ENCODE measurements around the gene LYPD3. TPM values are rescaled to one million over a fixed set of nuclear protein-coding genes. Genes with fewer than 3 reads are reported as not detected.

The LYPD3 gene
- total RNA-seq, 1 experiment from 2014 or later, result 0.46 TPM

DNA sequence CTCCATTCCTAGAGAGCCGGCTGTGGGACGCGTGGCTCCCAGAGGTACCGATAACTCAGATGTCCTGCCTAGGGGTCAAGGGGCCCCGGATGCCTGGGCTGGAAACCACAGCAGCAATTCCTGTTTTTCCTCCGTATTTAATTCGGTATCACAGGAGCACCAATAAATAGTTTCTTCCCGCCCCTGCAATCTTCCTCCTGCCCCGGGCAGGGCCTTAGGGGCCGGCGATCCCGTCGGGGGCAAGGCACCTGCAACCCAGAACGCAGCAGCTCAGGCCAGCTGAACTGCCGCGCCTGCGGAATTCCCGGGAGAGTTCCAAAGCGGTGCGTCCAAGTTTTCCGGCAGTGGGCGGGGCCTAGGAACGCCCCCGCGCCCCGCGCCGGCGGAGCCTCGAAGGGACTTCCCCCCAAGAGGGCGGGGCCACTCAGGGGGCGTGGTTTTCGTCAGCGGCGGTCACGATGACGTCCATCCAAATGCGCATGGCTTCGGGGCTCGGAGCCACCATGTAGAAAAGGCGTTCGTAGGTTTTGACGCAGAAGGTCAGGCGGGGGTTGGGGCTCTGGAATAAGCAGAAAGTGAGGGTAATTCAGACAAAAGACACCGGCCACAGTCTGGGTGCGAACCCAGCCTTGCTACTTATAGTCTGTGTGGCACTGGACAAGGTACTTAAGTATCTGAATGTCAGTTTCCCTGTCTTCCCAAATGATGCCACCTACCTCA, 9.7 kb upstream of the LYPD3 start:
- ATAC-seq, result peak; percentile 92
- 0 out of 2 replicates have a peak, but pooled peaks cover 2% of the 10 kb centered on the region for H3K4me1 ChIP-seq (ENCODE audit: control insufficient read depth, insufficient read depth, low read length)
- in situ Hi-C loops (cut with HindIII; ENCODE audit: low pct_unique_long_range_greater_than_20kb, low sequenced_read_pairs) (no loop called here), intact Hi-C loops (cut with micrococcal nuclease; ENCODE audit: unreplicated experiment) (no loop called here)
- TF ChIP-seq, protein P1, sequence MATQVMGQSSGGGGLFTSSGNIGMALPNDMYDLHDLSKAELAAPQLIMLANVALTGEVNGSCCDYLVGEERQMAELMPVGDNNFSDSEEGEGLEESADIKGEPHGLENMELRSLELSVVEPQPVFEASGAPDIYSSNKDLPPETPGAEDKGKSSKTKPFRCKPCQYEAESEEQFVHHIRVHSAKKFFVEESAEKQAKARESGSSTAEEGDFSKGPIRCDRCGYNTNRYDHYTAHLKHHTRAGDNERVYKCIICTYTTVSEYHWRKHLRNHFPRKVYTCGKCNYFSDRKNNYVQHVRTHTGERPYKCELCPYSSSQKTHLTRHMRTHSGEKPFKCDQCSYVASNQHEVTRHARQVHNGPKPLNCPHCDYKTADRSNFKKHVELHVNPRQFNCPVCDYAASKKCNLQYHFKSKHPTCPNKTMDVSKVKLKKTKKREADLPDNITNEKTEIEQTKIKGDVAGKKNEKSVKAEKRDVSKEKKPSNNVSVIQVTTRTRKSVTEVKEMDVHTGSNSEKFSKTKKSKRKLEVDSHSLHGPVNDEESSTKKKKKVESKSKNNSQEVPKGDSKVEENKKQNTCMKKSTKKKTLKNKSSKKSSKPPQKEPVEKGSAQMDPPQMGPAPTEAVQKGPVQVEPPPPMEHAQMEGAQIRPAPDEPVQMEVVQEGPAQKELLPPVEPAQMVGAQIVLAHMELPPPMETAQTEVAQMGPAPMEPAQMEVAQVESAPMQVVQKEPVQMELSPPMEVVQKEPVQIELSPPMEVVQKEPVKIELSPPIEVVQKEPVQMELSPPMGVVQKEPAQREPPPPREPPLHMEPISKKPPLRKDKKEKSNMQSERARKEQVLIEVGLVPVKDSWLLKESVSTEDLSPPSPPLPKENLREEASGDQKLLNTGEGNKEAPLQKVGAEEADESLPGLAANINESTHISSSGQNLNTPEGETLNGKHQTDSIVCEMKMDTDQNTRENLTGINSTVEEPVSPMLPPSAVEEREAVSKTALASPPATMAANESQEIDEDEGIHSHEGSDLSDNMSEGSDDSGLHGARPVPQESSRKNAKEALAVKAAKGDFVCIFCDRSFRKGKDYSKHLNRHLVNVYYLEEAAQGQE (IDR thresholded peaks at IDR 0.05; ENCODE audit: insufficient read depth in 1 of 2, low read depth in 2 of 2, low read length in 1 of 2), result no peak
- TF ChIP-seq POLR2AphosphoS5 (IDR thresholded peaks at IDR 0.05; ENCODE audit: low read depth, low read length), result peak; percentile 39; the same call in 1 of the 2 replicates
- H3K36me3 ChIP-seq (ENCODE audit: control insufficient read depth, insufficient read depth, low read length), result no peaks in the 10 kb centered on the region
- POLR2A ChIA-PET, result interaction anchor here (0.9 kb wide), 1 partner anchor 11 kb away, joined by 3 read pairs; no protein-coding TSS in a partner anchor
- peak overlapping the region; percentile 82 for H3K27ac ChIP-seq (ENCODE audit: low read length)
- DNase-seq (ENCODE audit: low read depth, low spot score), result peak; percentile 54
- peak overlapping the region; percentile 43 to 58 for H3K4me3 ChIP-seq (ENCODE audit: low read depth in 2 of 2, low read length in 2 of 2)
- no peaks in the 10 kb centered on the region for H3K27me3 ChIP-seq (ENCODE audit: control insufficient read depth, insufficient read depth, low read length)
- CTCF ChIA-PET, result no interaction called here
- BruUV-seq (replicated peaks), result no TSS peak
- H3K9me3 ChIP-seq (ENCODE audit: control insufficient read depth, insufficient read depth, low read depth, low read length), result no peaks in the 10 kb centered on the region

DNA sequence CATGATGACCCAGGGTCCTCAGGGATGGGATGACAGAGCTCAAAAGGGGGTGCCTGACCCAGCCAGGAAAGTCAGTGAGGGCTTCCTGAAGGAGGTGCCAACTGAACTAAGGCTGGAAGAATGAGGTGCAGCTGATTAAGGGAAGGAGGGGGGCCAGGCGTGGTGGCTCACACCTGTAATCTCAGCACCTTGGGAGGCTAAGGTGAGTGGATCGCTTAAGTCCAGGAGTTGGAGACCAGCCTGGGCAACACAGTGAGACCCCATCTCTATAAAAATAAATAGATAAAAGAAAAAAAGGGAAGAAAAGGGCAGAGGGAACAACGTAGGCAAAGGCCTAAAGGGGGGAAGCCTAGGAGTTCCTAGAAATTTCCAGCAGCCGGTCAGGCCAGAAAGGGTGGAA, 9.1 kb upstream of the LYPD3 start:
- Histone ChIP-seq H3K4me3 (ENCODE audit: low read depth in 2 of 2, low read length in 2 of 2) (peak overlapping the region; percentile 43 to 58; a peak in 3 of 4 replicates), H3K9me3 (ENCODE audit: control insufficient read depth, insufficient read depth, low read depth, low read length) (no peaks in the 10 kb centered on the region), H3K27me3 (ENCODE audit: control insufficient read depth, insufficient read depth, low read length) (no peaks in the 10 kb centered on the region), H3K4me1 (ENCODE audit: control insufficient read depth, insufficient read depth, low read length) (0 out of 2 replicates have a peak, but pooled peaks cover 2% of the 10 kb centered on the region), H3K36me3 (ENCODE audit: control insufficient read depth, insufficient read depth, low read length) (no peaks in the 10 kb centered on the region), H3K27ac (ENCODE audit: low read length) (peak overlapping the region; percentile 63; the same call in 1 of the 2 replicates)
- TF ChIP-seq, protein P2, sequence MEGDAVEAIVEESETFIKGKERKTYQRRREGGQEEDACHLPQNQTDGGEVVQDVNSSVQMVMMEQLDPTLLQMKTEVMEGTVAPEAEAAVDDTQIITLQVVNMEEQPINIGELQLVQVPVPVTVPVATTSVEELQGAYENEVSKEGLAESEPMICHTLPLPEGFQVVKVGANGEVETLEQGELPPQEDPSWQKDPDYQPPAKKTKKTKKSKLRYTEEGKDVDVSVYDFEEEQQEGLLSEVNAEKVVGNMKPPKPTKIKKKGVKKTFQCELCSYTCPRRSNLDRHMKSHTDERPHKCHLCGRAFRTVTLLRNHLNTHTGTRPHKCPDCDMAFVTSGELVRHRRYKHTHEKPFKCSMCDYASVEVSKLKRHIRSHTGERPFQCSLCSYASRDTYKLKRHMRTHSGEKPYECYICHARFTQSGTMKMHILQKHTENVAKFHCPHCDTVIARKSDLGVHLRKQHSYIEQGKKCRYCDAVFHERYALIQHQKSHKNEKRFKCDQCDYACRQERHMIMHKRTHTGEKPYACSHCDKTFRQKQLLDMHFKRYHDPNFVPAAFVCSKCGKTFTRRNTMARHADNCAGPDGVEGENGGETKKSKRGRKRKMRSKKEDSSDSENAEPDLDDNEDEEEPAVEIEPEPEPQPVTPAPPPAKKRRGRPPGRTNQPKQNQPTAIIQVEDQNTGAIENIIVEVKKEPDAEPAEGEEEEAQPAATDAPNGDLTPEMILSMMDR (IDR thresholded peaks at IDR 0.05), result no peak
- TF ChIP-seq, protein P1 (IDR thresholded peaks at IDR 0.05; ENCODE audit: insufficient read depth in 1 of 2, low read depth in 2 of 2, low read length in 1 of 2), result no peak
- TF ChIP-seq POLR2AphosphoS5 (IDR thresholded peaks at IDR 0.05; ENCODE audit: low read depth, low read length) (no peak), SIN3A (IDR thresholded peaks at IDR 0.05; ENCODE audit: borderline replicate concordance, insufficient read depth, low read depth, low read length) (no peak), TCF7L2 (IDR thresholded peaks at IDR 0.05; ENCODE audit: low read depth, low read length) (no peak)
- ATAC-seq (no peak), DNase-seq (ENCODE audit: low read depth, low spot score) (no peak)
- POLR2A ChIA-PET, result interaction anchor here (0.7 to 0.9 kb wide), 2 partner anchors 11 to 30 kb away, joined by 3 read pairs; partner anchors contain the start of gene PHLDB3
- in situ Hi-C loops (cut with HindIII; ENCODE audit: low pct_unique_long_range_greater_than_20kb, low sequenced_read_pairs) (no loop called here), intact Hi-C loops (cut with micrococcal nuclease; ENCODE audit: unreplicated experiment) (no loop called here)
- CTCF ChIA-PET, result no interaction called here
- BruUV-seq (replicated peaks), result no TSS peak

Measured in Panc1 (cell line).